ENCODE measurements around the gene PRAC2. TPM values are rescaled to one million over a fixed set of nuclear protein-coding genes. Genes with fewer than 3 reads are reported as not detected.

PRAC2 gene
- total RNA-seq, 8 experiments from 2014 or later: not detected

- H3K27ac ChIP-seq: no peak overlapping the region
- no peaks in the 10 kb centered on the region for H3K4me1 ChIP-seq (replicated peaks in 1 of 2)
- ATAC-seq (replicated peaks in 6 of 8): no peak
- 0 to 7% (median 0%) methylated on average over 1 to 15 of the region's 21 CpGs; no CpG with 5 or more reads in 3 of the 10 experiments for WGBS, 10 experiments
- in situ Hi-C loops (cut with MboI; ENCODE audit: low pct_unique_long_range_greater_than_20kb in 2 of 9, low sequenced_read_pairs in 9 of 9, unreplicated experiment in 9 of 9): loop anchor here in 1 of 9 experiments (25.0 kb wide), 1 partner anchor 110 kb away; the partner anchor contains the start of gene HOXB9
- no peak overlapping the region for H3K4me3 ChIP-seq
Observed at GRCh38 chr17:48746916-48747444, 24.0 kb downstream of the PRAC2 start.

GRCh38 chr17:48747445-48748363 is 24.7 kb downstream of the PRAC2 start:
- 0 to 33% (median 6%) methylated on average over 2 to 26 of the region's 53 CpGs for WGBS, 10 experiments
- H3K4me1 ChIP-seq (replicated peaks in 1 of 2): no peaks in the 10 kb centered on the region
- ATAC-seq (replicated peaks in 6 of 8): no peak
- H3K27ac ChIP-seq: no peak overlapping the region
- in situ Hi-C loops (cut with MboI; ENCODE audit: low pct_unique_long_range_greater_than_20kb in 2 of 9, low sequenced_read_pairs in 9 of 9, unreplicated experiment in 9 of 9): loop anchor here in 1 of 9 experiments (25.0 kb wide), 1 partner anchor 110 kb away; the partner anchor contains the start of gene HOXB9
- H3K4me3 ChIP-seq: no peak overlapping the region

- in situ Hi-C loops (cut with MboI; ENCODE audit: low pct_unique_long_range_greater_than_20kb in 2 of 9, low sequenced_read_pairs in 9 of 9, unreplicated experiment in 9 of 9): loop anchor here in 1 of 9 experiments (25.0 kb wide), 1 partner anchor 112 kb away; the partner anchor contains the start of gene HOXB9
- 11 to 41% (median 22%) methylated on average over 4 to 16 of the region's 16 CpGs for WGBS, 10 experiments
- H3K4me3 ChIP-seq: no peak overlapping the region
- no peaks in the 10 kb centered on the region for H3K4me1 ChIP-seq (replicated peaks in 1 of 2)
- ATAC-seq (replicated peaks in 6 of 8): no peak
- H3K27ac ChIP-seq: no peak overlapping the region
Observed at GRCh38 chr17:48748718-48749566, 26.0 kb downstream of the PRAC2 start.

- no peak for ATAC-seq (replicated peaks in 6 of 8)
- WGBS, 10 experiments: 0 to 22% (median 8%) methylated on average over 1 to 10 of the region's 32 CpGs; no CpG with 5 or more reads in 2 of the 10 experiments
- Histone ChIP-seq H3K27ac (no peak overlapping the region), H3K4me3 (no peak overlapping the region), H3K4me1 (replicated peaks in 1 of 2) (no peaks in the 10 kb centered on the region)
- in situ Hi-C loops (cut with MboI; ENCODE audit: low pct_unique_long_range_greater_than_20kb in 2 of 9, low sequenced_read_pairs in 9 of 9, unreplicated experiment in 9 of 9): loop anchor here in 1 of 9 experiments (25.0 kb wide), 1 partner anchor 113 kb away; the partner anchor contains the start of gene HOXB9
Observed at GRCh38 chr17:48749621-48750553, 26.9 kb downstream of the PRAC2 start.

GRCh38 chr17:48751172-48751571 is 28.2 kb downstream of the PRAC2 start:
- in situ Hi-C loops (cut with MboI; ENCODE audit: low pct_unique_long_range_greater_than_20kb in 2 of 9, low sequenced_read_pairs in 9 of 9, unreplicated experiment in 9 of 9): no loop called here
- Histone ChIP-seq H3K4me3 (no peak overlapping the region), H3K4me1 (replicated peaks in 1 of 2) (no peaks in the 10 kb centered on the region), H3K27ac (no peak overlapping the region)
- ATAC-seq (replicated peaks in 6 of 8): peak in 1 of 8 experiments; percentile 38
- WGBS, 10 experiments: 0 to 10% (median 0%) methylated on average over 1 to 3 of the region's 3 CpGs; no CpG with 5 or more reads in 5 of the 10 experiments

GRCh38 chr17:48751733-48752398 is 28.9 kb downstream of the PRAC2 start:
- WGBS, 10 experiments: 0 to 13% (median 2%) methylated on average over 1 to 10 of the region's 13 CpGs; no CpG with 5 or more reads in 4 of the 10 experiments
- no peak for ATAC-seq (replicated peaks in 6 of 8)
- in situ Hi-C loops (cut with MboI; ENCODE audit: low pct_unique_long_range_greater_than_20kb in 2 of 9, low sequenced_read_pairs in 9 of 9, unreplicated experiment in 9 of 9): no loop called here

GRCh38 chr17:48752399-48753288 is 29.7 kb downstream of the PRAC2 start:
- in situ Hi-C loops (cut with MboI; ENCODE audit: low pct_unique_long_range_greater_than_20kb in 2 of 9, low sequenced_read_pairs in 9 of 9, unreplicated experiment in 9 of 9): no loop called here
- 0 to 27% (median 9%) methylated on average over 1 to 5 of the region's 43 CpGs; no CpG with 5 or more reads in 6 of the 10 experiments for WGBS, 10 experiments
- H3K27ac ChIP-seq: no peak overlapping the region
- H3K4me3 ChIP-seq: no peak overlapping the region
- no peak for ATAC-seq (replicated peaks in 6 of 8)
- H3K4me1 ChIP-seq (replicated peaks in 1 of 2): no peaks in the 10 kb centered on the region

More at GRCh38 chr17:48751733-48752398, 28.9 kb downstream of the PRAC2 start:
- Histone ChIP-seq H3K4me1 (replicated peaks in 1 of 2) (no peaks in the 10 kb centered on the region), H3K27ac (no peak overlapping the region), H3K4me3 (no peak overlapping the region)

GRCh38 chr17:48753794-48754499 is 31.0 kb downstream of the PRAC2 start:
- Histone ChIP-seq H3K4me1 (replicated peaks in 1 of 2) (no peaks in the 10 kb centered on the region), H3K27ac (no peak overlapping the region), H3K4me3 (no peak overlapping the region)
- ATAC-seq (replicated peaks in 6 of 8): peak in 1 of 8 experiments; percentile 11
- in situ Hi-C loops (cut with MboI; ENCODE audit: low pct_unique_long_range_greater_than_20kb in 2 of 9, low sequenced_read_pairs in 9 of 9, unreplicated experiment in 9 of 9): no loop called here
- 0 to 36% (median 12%) methylated on average over 1 to 20 of the region's 22 CpGs; no CpG with 5 or more reads in 1 of the 10 experiments for WGBS, 10 experiments

- no peak overlapping the region for H3K4me3 ChIP-seq
Observed at GRCh38 chr17:48754500-48755261, 31.7 kb downstream of the PRAC2 start.

GRCh38 chr17:48755356-48755755 is 32.4 kb downstream of the PRAC2 start:
- Histone ChIP-seq H3K27ac (no peak overlapping the region), H3K4me3 (no peak overlapping the region), H3K4me1 (replicated peaks in 1 of 2) (no peaks in the 10 kb centered on the region)
- WGBS, 10 experiments: 8 to 83% (median 26%) methylated on average over 1 to 8 of the region's 8 CpGs; no CpG with 5 or more reads in 1 of the 10 experiments
- no peak for ATAC-seq (replicated peaks in 6 of 8)
- in situ Hi-C loops (cut with MboI; ENCODE audit: low pct_unique_long_range_greater_than_20kb in 2 of 9, low sequenced_read_pairs in 9 of 9, unreplicated experiment in 9 of 9): no loop called here

More at GRCh38 chr17:48754500-48755261, 31.7 kb downstream of the PRAC2 start:
- Histone ChIP-seq H3K27ac (no peak overlapping the region), H3K4me1 (replicated peaks in 1 of 2) (no peaks in the 10 kb centered on the region)
- 4 to 30% (median 9%) methylated on average over 2 to 18 of the region's 52 CpGs; no CpG with 5 or more reads in 3 of the 10 experiments for whole genome bisulfite sequencing, 10 experiments
- in situ Hi-C loops (cut with MboI; ENCODE audit: low pct_unique_long_range_greater_than_20kb in 2 of 9, low sequenced_read_pairs in 9 of 9, unreplicated experiment in 9 of 9): no loop called here
- peak in 1 of 8 experiments; percentile 38 for ATAC-seq (replicated peaks in 6 of 8)

Measured in motor neuron (in vitro differentiated cells).